GM18499 (cell line): ENCODE results near the gene ST6GALNAC1.
"Not testable (repeated sequence)": the region's sequence is repeated elsewhere in the genome, so short reads cannot be mapped to it uniquely, and the experiment has no call there.

Experiments
- ATAC-seq: cut with Tn5 transposase; IDR thresholded peaks from one replicate; pipeline ENCODE4 v1.9.1; 2021; ENCODE audit warnings: moderate number of reproducible peaks; ENCODE audit not compliant: insufficient read depth, unreplicated experiment

The ST6GALNAC1 gene

DNA sequence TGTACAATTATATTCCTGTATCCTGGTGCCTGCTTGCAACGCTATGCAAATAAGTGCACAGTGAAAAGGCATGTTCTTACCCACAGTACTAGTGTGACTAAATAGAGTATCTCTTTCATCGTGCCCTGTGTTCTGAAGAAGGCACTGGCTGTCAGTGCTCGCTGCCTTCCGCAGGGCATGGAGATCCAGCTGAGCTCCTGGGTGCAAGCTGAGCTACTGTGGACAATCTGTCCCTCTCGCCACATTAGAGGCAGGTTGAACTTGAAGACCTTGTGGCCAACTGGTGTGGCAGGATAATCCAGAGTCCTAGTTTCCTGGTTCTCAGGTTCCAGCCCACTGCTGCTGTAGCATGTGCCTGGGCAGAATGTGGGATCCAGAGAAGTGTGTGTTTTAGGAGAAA, 1.9 kb upstream of the ST6GALNAC1 start:
- no peak for ATAC-seq

DNA sequence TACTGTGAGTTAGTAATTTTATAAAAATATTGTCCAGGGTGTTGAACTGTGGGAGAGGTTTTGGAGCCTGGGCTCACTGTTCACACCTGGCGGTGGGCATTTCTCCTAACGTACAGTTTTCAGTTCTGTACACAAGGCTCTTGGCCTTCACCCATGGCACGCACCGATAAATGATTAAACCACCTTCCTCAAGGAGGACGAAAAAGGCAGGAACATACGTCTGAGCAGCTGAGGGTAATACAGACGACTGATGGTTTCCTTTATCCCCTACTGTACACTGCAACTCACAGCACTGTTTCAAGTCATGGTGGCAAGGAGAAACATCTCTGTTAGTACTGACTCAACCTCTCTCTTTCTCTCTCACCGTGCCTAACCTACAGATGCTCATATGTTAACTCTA, 1.4 kb upstream of the ST6GALNAC1 start:
- no peak for ATAC-seq

DNA sequence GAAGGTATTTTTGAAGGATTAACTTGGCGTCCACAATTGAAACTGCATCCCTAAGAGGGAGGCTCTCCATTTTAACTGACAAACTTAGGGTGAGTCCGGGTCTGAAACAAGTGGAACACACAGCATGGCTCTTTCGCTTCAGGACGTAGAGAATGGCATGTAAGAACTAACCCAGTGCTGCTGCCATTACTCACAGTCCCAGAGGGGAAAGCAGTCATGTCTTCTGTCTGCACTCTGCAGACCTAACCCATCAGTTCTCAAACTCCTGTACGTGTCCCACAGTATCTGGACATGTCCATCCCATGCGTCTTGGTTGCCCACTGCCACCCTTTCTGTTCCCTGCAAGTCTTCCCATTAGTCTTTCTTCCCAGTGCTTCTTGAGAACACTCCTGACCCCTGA, 563 bp downstream of the ST6GALNAC1 start:
- ATAC-seq: no peak

DNA sequence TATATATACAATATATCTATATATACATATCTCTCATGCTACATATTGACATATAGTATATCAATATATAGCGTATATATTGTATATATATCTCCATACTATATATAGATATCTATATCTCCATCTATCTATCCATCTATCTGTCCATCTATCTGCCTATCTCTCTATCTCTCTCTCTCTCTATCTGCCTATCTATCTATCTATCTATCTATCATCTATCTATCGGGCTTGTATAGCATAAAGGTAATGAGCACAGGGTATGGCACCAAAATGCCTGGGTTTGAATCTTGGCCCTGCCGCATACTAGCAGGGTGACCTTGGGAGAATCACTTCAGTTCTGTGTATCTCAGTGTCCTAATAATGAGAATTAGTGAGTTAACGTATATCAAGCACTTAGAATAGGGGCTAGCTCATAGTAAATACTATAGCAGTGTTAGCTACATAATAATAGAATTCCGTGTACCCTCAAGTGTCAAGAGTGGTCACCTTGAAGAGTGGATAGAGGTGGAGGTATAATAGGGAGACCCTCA, 1.5 kb downstream of the ST6GALNAC1 start:
- no peak for ATAC-seq

DNA sequence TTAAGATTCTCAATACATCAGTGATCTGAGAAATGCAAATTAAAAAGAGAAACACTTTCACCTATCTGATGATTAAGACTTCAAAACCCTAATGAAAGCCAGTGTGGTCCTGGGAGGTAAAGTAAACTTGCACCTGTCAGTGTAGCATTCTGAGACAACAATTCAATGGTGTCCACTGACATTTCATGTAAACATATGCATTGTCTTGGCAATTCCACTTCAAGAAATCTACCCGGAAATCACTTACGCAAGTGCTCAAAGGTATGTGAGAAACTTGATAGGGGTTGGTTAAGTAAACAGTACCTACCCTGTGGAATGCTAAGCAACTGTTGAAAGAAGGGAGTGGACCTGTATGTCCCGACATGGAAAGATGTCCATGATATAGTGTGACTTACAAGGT, 2.1 kb downstream of the ST6GALNAC1 start:
- no peak for ATAC-seq

DNA sequence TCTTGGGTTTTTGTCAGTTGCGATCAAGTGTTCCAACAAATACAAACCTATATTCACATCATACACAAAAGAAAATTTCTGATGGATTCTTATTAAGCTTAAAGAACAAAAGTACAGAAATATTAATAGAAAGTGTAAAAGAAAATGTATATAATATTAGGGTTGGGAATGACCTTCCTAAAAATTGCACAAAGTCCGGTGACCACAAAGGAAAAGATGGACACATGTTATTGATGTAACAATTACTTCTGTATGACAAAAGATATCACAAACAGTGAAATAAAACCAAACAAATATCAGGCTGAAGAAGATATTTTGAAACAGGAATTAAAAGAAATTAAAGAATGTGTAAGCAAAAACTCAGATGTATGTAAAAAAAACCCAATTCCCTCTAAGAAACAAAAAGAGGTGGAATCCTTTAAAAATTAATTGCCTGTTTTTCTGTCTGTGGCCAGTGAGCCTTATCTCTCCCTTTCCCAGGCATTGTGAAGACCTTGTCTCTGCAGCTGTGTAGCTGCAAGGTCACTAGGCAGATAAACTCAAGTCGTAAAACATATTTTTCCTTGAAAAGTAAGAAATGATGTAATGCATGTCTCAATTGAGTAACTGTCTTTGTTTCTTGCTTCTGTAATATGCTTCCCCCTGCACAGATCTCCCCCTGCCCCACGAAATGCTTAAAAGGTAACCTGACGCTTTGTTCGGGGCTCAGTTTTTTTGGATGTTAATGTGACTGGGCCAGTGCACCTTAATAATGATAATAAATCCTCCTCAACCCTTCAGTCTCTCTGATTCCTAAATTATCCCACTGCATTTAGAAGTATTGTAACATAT, 2.8 kb downstream of the ST6GALNAC1 start:
- no peak for ATAC-seq

DNA sequence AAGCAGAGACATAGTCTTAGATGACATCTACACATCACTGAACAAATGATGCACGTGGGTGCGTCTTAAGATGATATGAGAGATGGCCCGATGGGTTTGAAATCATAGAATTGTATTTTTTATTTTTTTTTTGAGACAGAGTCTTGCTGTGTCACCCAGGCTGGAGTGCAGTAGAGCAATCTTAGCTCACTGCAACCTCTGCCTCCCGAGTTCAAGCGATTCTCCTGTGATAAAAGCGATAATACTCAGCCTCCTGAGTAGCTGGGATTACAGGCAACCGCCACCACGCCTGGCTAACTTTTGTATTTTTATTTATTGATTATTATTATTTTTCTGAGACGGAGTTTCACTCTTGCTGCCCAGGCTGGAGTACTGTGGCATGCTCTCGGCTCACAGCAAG, 5.3 kb downstream of the ST6GALNAC1 start:
- ATAC-seq: no peak

DNA sequence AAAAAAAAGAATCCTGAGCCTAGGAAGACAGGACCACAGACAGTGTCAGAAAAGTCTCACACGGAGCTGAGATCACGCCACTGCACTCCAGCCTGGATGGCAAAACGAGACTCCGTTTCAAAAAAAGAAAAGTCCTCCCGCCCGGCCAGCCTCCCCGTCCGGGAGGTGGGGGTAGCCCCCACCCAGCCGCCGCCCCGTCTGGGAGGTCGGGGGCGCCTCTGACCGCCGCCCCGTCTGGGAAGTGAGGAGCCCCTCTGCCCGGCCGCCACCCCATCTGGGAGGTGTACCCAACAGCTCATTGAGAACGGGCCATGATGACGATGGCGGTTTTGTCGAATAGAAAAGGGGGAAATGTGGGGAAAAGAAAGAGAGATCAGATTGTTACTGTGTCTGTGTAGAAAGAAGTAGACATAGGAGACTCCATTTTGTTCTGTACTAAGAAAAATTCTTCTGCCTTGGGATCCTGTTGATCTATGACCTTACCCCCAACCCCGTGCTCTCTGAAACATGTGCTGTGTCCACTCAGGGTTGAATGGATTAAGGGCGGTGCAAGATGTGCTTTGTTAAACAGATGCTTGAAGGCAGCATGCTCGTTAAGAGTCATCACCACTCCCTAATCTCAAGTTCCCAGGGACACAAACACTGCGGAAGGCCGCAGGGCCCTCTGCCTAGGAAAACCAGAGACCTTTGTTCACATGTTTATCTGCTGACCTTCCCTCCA, 6.9 kb downstream of the ST6GALNAC1 start:
- not testable (repeated sequence) for ATAC-seq

DNA sequence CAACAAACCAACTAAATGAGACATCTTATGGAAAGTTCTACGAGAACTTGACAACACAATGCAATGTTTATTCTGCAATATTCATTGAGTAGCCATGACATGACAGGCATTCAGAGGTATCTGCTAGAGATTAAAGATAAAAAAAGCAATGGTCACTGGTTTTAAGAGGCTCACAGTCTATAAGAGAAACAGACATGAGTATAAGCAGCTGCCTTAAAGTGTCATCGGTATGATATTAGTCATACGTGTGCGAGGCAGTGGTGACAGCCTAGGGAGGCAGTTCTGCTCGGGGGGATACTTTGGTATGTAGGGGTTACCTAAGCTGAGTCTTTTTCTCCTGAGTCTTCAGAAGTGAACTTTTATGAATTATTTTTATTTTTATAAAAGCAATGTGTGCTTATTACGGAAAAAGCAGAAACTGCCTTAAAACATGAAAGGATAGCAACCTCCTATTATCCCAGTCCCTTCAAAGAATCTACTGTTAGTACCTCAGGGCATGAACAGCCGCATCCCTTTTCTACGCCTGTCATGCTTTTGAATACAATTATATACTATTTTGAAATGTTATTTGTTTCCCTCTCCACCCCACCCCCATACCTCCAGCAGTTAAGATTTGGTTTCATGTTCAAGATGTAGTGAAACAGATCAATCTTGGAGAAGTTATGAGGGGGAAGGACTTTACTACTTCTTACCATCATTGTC, 7.7 kb downstream of the ST6GALNAC1 start:
- no peak for ATAC-seq

DNA sequence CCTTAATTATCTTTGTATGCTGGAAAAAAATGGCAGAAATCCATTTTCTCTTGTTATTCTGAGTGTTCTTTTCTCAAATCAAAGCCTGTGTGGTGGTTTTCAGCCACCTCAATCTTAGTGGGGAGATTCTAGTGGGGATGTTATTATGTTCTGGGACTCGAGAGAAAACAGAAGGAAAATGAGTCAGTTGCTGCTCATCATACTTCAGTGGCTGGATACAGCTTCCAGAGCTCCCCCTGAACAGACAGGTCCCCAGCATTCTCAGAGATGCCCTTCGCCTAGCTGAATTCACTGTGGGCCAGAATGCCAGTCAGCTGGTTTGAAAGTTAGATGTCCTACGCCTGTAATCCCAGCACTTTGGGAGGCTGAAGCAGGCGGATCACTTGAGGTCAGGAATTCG, 8.5 kb downstream of the ST6GALNAC1 start:
- no peak for ATAC-seq

DNA sequence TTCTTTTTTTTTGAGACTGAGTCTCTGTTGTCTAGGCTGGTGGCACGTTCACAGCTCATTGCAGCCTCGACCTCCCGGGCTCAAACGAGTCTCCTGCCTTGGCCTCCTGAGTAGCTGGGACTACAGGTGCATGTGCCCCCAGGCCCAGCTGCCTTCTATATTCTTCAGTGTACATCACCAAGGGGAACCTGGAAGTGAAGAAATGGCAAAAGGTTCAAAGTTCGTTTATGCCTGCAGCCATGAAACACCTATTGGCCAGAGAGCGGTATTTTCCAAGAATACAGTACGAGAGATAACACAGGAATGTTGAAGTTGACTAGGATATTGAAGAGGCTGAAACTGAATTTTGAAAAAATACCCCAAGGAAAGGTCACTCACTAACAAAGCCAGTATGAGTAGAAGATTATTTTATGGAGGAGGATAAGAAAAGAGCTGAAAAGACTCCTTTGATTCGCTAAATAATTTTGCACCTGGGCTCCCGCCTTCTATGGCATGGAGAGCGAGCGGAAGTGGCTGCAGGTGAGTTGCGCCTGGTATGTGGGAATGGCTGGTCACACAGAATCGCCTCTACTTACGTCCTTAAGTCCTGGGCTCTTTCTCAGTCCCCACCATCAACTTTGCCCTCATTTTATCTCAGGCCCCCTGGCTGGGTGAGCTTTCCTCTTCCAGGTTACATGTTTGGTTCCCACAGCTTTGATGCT, 9.8 kb downstream of the ST6GALNAC1 start:
- ATAC-seq: no peak

DNA sequence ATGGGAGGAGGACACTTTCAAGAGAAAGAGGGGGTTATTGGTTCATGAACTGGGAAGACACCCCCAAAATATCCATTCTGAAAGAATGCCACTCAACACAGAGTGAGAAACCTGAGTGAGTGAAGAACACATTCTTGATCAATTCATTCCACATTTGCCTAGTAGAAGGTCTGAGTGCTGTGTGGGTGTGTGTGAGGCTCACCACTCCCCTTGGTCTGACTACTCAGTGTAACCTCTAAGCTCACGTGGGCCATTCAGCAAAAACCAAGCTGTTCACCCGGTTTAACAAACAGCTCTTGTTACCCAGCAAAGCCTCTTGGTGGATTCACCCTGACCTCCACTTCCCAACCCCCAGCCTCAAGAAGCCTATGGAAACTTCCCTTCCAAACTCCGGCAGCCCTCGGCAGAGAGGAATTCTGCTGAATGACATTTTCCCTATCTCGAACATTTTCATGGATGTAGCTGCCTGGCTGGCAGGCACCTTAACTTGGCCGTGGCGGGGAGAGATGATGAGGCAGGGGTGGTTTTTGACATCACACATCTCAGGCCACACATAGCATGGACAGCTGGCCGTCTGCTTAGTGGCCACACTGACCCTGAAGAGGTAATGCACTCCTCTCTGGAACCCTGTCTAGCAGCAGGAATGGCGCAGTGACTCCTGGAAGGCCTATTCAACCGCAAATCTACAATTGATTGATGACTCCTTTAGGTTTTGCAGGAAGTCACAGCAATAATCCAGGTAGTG, 11.6 kb downstream of the ST6GALNAC1 start:
- ATAC-seq: no peak

DNA sequence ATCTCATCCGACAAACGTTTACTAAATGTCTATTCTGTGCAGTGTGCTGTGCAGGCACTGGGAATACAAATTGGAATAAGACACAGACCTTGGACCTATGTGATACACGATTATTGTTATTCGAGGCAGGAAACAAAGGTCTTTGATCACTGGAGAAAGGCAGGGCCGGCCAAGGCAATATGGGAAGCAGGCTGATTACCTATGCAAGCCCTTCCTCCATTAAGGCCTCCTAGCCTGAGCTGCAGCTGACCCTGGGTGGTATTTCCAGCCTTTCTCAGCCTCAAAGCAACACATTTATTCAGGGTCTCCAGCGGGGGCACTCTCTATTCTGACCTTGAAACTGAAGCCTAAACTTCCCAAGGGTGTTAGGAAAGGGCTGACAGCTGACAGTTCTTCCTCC, 13.4 kb downstream of the ST6GALNAC1 start:
- no peak for ATAC-seq

DNA sequence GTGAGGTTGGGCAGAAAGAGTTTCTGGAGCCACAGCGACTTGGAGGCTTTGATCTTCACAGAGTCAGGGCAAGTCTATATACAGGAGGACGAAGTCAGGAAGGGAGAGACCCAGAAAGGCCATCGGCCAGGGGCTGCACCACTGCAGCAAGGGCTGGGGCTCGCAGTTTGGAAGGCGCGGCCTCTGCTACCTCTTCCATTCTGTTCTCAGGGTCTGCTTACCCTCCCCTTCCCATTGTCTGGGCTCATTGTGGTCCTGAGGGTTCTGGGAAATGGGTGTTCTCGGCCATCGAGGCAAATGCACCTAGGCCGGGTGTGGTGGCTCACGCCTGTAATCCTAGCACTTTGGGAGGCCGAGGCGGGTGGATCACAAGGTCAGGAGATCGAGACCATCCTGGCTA, 16.0 kb downstream of the ST6GALNAC1 start:
- no peak for ATAC-seq

DNA sequence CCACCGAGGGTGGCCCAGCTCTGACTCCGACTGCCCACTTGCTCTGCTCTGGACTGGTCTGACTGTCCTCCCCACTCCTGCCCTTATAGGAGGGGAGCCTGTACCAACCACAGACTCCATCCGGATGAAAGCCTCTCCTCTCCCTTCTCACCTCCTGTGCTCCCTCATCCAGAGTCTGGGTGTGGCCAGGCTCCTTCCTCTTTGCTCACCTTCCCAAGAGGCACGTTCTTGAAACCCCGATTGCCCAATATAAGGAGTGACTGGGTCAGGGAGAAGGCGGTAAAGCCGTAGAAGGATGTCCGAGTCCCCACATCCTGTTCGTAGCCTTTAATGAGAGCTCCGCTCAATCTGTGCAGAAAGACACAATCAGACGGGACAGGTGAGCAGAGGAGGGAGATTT, 17.1 kb downstream of the ST6GALNAC1 start:
- no peak for ATAC-seq

DNA sequence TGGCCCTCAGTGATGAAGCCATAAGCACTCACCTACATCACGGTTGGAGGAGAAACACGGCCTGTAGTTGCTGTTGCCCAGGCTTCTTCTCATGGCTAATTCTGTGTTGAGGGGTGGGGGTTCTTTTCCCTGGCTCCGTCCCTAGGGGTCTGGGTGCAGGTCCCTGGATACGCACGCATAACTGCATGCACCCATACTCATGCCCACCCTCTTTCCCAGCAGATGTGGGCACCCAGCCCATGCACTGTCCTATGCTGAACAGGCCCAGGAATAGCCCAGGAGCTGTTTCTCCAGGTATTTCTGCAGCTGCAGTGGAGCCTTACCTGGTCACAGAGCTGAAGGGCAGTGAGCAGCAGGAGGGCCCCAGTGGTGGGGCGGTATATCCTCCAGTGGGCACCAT, 18.1 kb downstream of the ST6GALNAC1 start:
- ATAC-seq: no peak

DNA sequence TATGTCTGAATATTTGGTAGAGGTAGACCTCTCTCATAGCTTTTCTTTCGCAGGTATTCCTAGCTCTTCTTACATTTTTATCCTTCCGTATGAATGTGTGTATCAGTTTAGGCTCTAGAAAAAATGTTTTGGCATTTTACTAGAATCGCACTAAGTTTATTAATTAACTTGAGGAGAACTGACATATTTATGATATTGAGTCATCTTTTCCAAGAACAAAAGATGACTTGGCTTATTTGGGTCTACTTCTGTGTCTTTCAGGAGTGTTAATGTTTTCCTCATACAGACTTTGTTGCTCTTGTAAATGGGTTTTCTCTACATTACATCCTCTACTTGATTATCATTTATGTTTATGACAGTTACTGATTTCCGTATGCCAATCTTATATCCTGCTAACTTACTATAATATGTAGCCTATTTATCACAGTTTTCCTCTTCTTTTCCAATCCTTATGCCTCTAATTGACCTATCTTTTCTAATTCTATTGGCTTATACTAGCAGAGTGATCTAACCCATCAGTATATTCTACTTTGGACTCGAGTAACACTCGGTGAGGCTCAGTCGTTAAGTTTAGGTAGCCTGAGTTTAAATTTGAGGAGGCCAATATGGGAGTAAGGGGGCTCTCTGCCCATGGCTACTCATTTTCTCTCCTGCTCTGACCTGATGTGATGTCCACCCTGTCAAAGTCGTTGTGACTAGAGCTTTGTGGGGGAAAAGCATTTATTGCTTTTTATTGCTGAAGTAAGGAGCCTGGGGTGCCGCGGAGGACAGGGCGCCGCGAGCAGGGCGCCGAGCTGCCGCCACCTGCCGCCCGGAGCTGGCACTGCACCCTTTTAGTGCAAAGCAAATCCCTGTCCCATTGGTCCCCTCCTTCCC, 20.0 kb downstream of the ST6GALNAC1 start:
- no peak for ATAC-seq

DNA sequence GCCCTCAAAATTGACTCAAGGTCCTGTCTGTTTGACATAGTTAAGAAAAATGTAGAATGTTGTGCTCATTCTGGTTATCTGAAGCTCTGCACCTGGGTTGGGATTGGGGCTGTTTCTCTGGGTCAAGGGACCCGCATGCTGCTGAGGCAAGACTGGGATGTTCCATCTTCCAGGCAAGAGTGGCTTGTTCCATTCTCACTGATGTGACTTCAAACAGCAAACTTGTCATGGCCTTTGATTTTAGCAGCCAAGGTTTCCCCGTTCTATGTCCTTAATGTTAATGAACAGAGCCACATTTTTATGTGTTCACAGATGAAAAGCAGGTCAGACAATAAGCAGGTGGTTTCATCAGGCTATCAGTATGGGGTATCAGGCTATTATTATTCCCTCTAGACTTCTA, 25.7 kb downstream of the ST6GALNAC1 start:
- no peak for ATAC-seq
